H1 (cell line): ENCODE data around the gene URM1. TPM values are rescaled to one million over a fixed set of nuclear protein-coding genes. Genes with fewer than 3 reads are reported as not detected.

Experiments used
- microRNA counts: library from miRNA; unstranded; fragments of <30 nt; microRNA quantifications from one replicate; lab custom pipeline; 2015
- microRNA-seq, 2 experiments: library from miRNA; unstranded; fragments of <30 nt; microRNA quantifications; one replicate each; pipeline versions ENCODE4 to v1.2.0, GENCODE V29; 2016 to 2020; ENCODE audit warnings: borderline microRNAs expressed in 2 of 2, borderline number of aligned reads in 2 of 2, borderline replicate concordance in 1 of 2
- polyA plus RNA-seq, 7 experiments: library from polyadenylated mRNA; depleted of rRNA in 3 of 7; stranded (reverse) in 5 of 7; unstranded in 2 of 7; fragments of >200 nt in 5 of 7; fragments of 200-250 nt in 2 of 7; gene quantifications; 1 replicate in 5 of 7; 2 replicates in 1 of 7; 4 replicates in 1 of 7; pipeline versions ENCODE4 v1.2.1 to v1.2.3, GENCODE V29; 2011 to 2013; ENCODE audit warnings: missing spikeins in 2 of 7, mixed read lengths in 2 of 7
- total RNA-seq: library from RNA; stranded (reverse); fragmentation: NEBNext Ultra II Directional; extraction: Animal tissue kit (Norgen Biotek cat#: 25700); gene quantifications from 2 replicates; pipeline ENCODE4 v1.2.1, GENCODE V29; 2021

URM1 gene
- total and polyA plus RNA-seq, 2 of the 8 experiments (the other 6 are each of a cell fraction or from before 2014, with no cell fraction given): 58.3 to 62.3 TPM

MicroRNAs within 50 kb of the gene (microRNA counts, 767-probe panel; counts per million panel counts)
- microRNA hsa-miR-219-2-3p (lab: Ali Mortazavi, UCI): 879 counts per million, percentile 95 among the panel's probes with 10 or more counts

Small RNA genes lying within 50 kb of the gene (microRNA-seq; reads per million reads assigned to microRNA genes)
- gene MIR219B: 0 reads per million in 2 experiments

Other genes with a start within 250 kb of the URM1 start
- 76.9 and 81.2 TPM in 2 replicates for gene PTGES2, start 243.6 kb upstream of the URM1 start, total RNA-seq
- 80.7 and 119 TPM in 2 replicates for gene PTGES2, start 243.6 kb upstream of the URM1 start, polyA plus RNA-seq (2011; rRNA removed)
- 1.1 and 1.4 TPM in 2 replicates for gene LCN2, start 221.9 kb upstream of the URM1 start, total RNA-seq
- 1.6 TPM in 2 replicates for gene LCN2, start 221.9 kb upstream of the URM1 start, polyA plus RNA-seq (2011; rRNA removed)
- 63.1 and 66.4 TPM in 2 replicates for gene BBLN, start 211.1 kb upstream of the URM1 start, total RNA-seq
- 164 and 264 TPM in 2 replicates for gene BBLN, start 211.1 kb upstream of the URM1 start, polyA plus RNA-seq (2011; rRNA removed)
- gene CIZ1, start 179.8 kb upstream of the URM1 start, total RNA-seq: 103 and 107 TPM in 2 replicates
- gene CIZ1, start 179.8 kb upstream of the URM1 start, polyA plus RNA-seq (2011; rRNA removed): 66.0 and 87.0 TPM in 2 replicates
- 43.7 and 62.7 TPM in 2 replicates for gene DNM1, start 168.0 kb upstream of the URM1 start, total RNA-seq
- 34.3 and 55.4 TPM in 2 replicates for gene DNM1, start 168.0 kb upstream of the URM1 start, polyA plus RNA-seq (2011; rRNA removed)
- gene GOLGA2, start 95.4 kb upstream of the URM1 start, total RNA-seq: 43.6 and 50.1 TPM in 2 replicates
- 13.1 and 15.9 TPM in 2 replicates for gene GOLGA2, start 95.4 kb upstream of the URM1 start, polyA plus RNA-seq (2011; rRNA removed)
- gene SWI5, start 95.1 kb upstream of the URM1 start, total RNA-seq: 25.5 and 29.0 TPM in 2 replicates
- gene SWI5, start 95.1 kb upstream of the URM1 start, polyA plus RNA-seq (2011; rRNA removed): 54.6 and 59.5 TPM in 2 replicates
- gene TRUB2, start 48.9 kb upstream of the URM1 start, total RNA-seq: 37.8 and 39.7 TPM in 2 replicates
- 16.4 and 20.7 TPM in 2 replicates for gene TRUB2, start 48.9 kb upstream of the URM1 start, polyA plus RNA-seq (2011; rRNA removed)
- 30.2 and 32.3 TPM in 2 replicates for gene COQ4, start 48.5 kb upstream of the URM1 start, total RNA-seq
- 58.8 and 79.2 TPM in 2 replicates for gene COQ4, start 48.5 kb upstream of the URM1 start, polyA plus RNA-seq (2011; rRNA removed)
- 20.5 and 21.1 TPM in 2 replicates for gene SLC27A4, start 30.8 kb upstream of the URM1 start, total RNA-seq
- 14.9 and 23.1 TPM in 2 replicates for gene SLC27A4, start 30.8 kb upstream of the URM1 start, polyA plus RNA-seq (2011; rRNA removed)
- 3.1 and 4.0 TPM in 2 replicates for gene CERCAM, start 49.5 kb downstream of the URM1 start, total RNA-seq
- 5.2 and 7.2 TPM in 2 replicates for gene CERCAM, start 49.5 kb downstream of the URM1 start, polyA plus RNA-seq (2011; rRNA removed)
- gene ODF2, start 84.6 kb downstream of the URM1 start, total RNA-seq: 17.9 and 19.9 TPM in 2 replicates
- 5.6 and 7.6 TPM in 2 replicates for gene ODF2, start 84.6 kb downstream of the URM1 start, polyA plus RNA-seq (2011; rRNA removed)
- gene GLE1, start 133.3 kb downstream of the URM1 start, total RNA-seq: 14.9 and 15.1 TPM in 2 replicates
- 9.6 and 10.0 TPM in 2 replicates for gene GLE1, start 133.3 kb downstream of the URM1 start, polyA plus RNA-seq (2011; rRNA removed)
- gene SPTAN1, start 181.2 kb downstream of the URM1 start, total RNA-seq: 209 and 216 TPM in 2 replicates
- 182 and 242 TPM in 2 replicates for gene SPTAN1, start 181.2 kb downstream of the URM1 start, polyA plus RNA-seq (2011; rRNA removed)